BE2C (cell line): ENCODE measurements around the gene TTLL7.

Experiments
- DNase-seq: peaks from one replicate; pipeline ENCODE4 v3.0.0-alpha.2; 2020
- H3K27me3 ChIP-seq: fragments of 250-450 bp; sonication (Bioruptor Pico); 2 replicates; pipeline ENCODE4 v1.5.1; 2020; ENCODE audit warnings: mild to moderate bottlenecking
- H3K36me3 ChIP-seq: fragments of 250-450 bp; sonication (Bioruptor Pico); 2 replicates; pipeline ENCODE4 v1.5.1; 2020; ENCODE audit warnings: mild to moderate bottlenecking
- H3K4me1 ChIP-seq: fragments of 250-450 bp; sonication (Bioruptor Pico); 2 replicates; pipeline ENCODE4 v1.5.1; 2020
- H3K4me3 ChIP-seq: 2 replicates; pipeline ENCODE4 v1.5.1; 2011; ENCODE audit warnings: low read depth, low read length
- H3K9me3 ChIP-seq: fragments of 250-450 bp; sonication (Bioruptor Pico); 2 replicates; pipeline ENCODE4 v1.5.1; 2020
- CTCF ChIP-seq: IDR thresholded peaks from 2 replicates; pipeline ENCODE4 v1.5.1; 2012; ENCODE audit warnings: mild to moderate bottlenecking, low read depth, low read length

TTLL7 gene

GRCh38 chr1:83958704-83959103 lies 40.2 kb downstream of the TTLL7 start:
- Histone ChIP-seq H3K27me3 (no peaks in the 10 kb centered on the region), H3K4me3 (no peak overlapping the region), H3K9me3 (no peaks in the 10 kb centered on the region), H3K36me3 (no peaks in the 10 kb centered on the region), H3K4me1 (no peaks in the 10 kb centered on the region)
- no peak for DNase-seq
- TF ChIP-seq CTCF: no peak

- Histone ChIP-seq H3K27me3 (no peaks in the 10 kb centered on the region), H3K36me3 (no peaks in the 10 kb centered on the region), H3K4me3 (no peak overlapping the region), H3K9me3 (no peaks in the 10 kb centered on the region), H3K4me1 (no peaks in the 10 kb centered on the region)
- no peak for DNase-seq
- TF ChIP-seq CTCF: no peak
Observed at GRCh38 chr1:83954166-83954823, 44.6 kb downstream of the TTLL7 start.

- Histone ChIP-seq H3K4me1 (no peaks in the 10 kb centered on the region), H3K4me3 (no peak overlapping the region), H3K36me3 (no peaks in the 10 kb centered on the region), H3K27me3 (no peaks in the 10 kb centered on the region), H3K9me3 (no peaks in the 10 kb centered on the region)
- no peak for TF ChIP-seq CTCF
- no peak for DNase-seq
Observed at GRCh38 chr1:83950106-83950661, 48.7 kb downstream of the TTLL7 start.

- no peak for DNase-seq
- Histone ChIP-seq H3K36me3 (no peaks in the 10 kb centered on the region), H3K9me3 (no peaks in the 10 kb centered on the region), H3K27me3 (no peaks in the 10 kb centered on the region), H3K4me3 (no peak overlapping the region), H3K4me1 (no peaks in the 10 kb centered on the region)
- no peak for TF ChIP-seq CTCF
Observed at GRCh38 chr1:83942914-83943313, 56.0 kb downstream of the TTLL7 start.

GRCh38 chr1:83934550-83934949 lies 64.4 kb downstream of the TTLL7 start:
- H3K4me1 ChIP-seq: no peaks in the 10 kb centered on the region
- H3K4me3 ChIP-seq: no peak overlapping the region
- TF ChIP-seq CTCF: no peak
- no peaks in the 10 kb centered on the region for H3K36me3 ChIP-seq
- H3K27me3 ChIP-seq: no peaks in the 10 kb centered on the region
- H3K9me3 ChIP-seq: no peaks in the 10 kb centered on the region
- DNase-seq: no peak

- no peaks in the 10 kb centered on the region for H3K4me1 ChIP-seq
- no peaks in the 10 kb centered on the region for H3K27me3 ChIP-seq
- H3K9me3 ChIP-seq: no peaks in the 10 kb centered on the region
- no peaks in the 10 kb centered on the region for H3K36me3 ChIP-seq
- H3K4me3 ChIP-seq: no peak overlapping the region
- DNase-seq: no peak
- TF ChIP-seq CTCF: no peak
Observed at GRCh38 chr1:83932693-83933092, 66.2 kb downstream of the TTLL7 start.
